ENCODE results near the gene VTI1A.

DNA sequence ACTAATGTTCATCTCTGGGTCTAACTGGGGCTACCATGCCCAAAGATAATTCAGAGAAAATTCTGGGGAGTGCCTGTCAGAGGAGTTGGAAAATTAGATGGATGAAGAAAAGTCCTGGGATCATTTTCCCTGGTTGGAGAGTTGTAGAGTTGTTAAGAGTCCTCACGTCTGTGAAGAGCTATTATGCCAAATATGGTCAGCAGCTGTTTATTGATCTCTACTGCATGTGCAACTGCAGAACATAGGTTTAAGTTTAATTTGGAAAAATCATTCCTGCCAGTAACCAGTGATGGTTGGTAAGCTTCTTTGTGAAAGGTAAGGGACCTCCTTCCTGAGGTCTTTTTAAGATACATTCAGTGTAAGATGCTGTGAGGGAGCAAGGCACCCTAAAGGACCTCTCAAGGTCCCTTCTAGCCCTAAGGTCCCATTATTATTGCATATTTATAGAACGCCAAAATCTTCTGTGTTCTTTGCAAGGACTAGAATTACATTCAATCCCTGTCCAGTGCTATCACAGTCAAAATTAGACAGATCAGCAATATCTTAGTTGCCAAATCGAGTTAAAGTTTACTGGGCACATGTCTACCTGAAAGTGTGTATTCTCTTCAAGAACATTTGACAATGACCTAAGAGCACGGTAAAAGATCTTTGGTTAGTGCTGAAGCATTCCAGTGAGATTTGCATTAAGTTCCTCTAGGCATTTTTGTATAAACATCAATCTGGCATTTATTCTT lies 62.7 kb downstream of the VTI1A start:
- TF ChIP-seq CTCF (IDR thresholded peaks at IDR 0.05) = no peak
- no peak for TF ChIP-seq POLR2A (IDR thresholded peaks at IDR 0.05)

All from thyroid gland (tissue), 4 donors.